Mammary epithelial cell (primary cell): ENCODE results near the gene RUNDC1.

ENCODE experiments used
- CTCF ChIP-seq, 2 donors: IDR thresholded peaks in 1 of 2; conservative IDR thresholded peaks in 1 of 2; 2 replicates each; pipeline ENCODE4 v1.5.1; 2011 to 2012; ENCODE audit warnings: inconsistent platforms in 2 of 2, low read length in 2 of 2, mild to moderate bottlenecking in 2 of 2, control low read depth in 1 of 2, low read depth in 1 of 2; ENCODE audit not compliant: insufficient read depth in 1 of 2; ENCODE audit errors: extremely low read depth in 1 of 2
- EZH2 ChIP-seq: IDR thresholded peaks from 2 replicates; pipeline ENCODE4 v1.6.1; 2012; ENCODE audit warnings: low read length, inconsistent platforms, borderline replicate concordance

DNA sequence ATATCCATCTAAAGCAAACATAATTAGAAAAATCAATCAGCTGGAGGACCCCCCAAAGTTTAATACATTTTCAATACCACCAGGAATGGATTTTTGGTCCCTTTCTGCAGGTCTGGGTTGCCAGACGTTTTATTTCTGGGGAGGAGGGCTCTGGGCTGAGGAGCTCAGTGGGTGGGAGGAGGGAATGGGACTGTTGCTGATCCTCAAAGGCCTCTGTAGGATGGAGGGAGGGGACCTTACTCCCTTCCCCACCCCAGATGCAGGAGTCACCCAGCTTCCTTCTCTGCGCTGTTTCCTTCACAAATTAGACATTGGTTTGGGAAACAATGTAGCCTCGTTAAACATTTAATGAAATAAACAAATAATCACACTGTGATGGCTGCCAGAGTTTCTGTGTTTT lies 51.3 kb downstream of the RUNDC1 start:
- TF ChIP-seq CTCF (conservative IDR thresholded peaks at IDR 0.05 in 1 of 2, IDR thresholded peaks at IDR 0.05 in 1 of 2; ENCODE audit: extremely low read depth in 1 of 2, insufficient read depth in 1 of 2, low read depth in 1 of 2, low read length in 2 of 2), result no peak
- no peak for TF ChIP-seq EZH2
